ENCODE measurements around the gene ARRB2.

DNA sequence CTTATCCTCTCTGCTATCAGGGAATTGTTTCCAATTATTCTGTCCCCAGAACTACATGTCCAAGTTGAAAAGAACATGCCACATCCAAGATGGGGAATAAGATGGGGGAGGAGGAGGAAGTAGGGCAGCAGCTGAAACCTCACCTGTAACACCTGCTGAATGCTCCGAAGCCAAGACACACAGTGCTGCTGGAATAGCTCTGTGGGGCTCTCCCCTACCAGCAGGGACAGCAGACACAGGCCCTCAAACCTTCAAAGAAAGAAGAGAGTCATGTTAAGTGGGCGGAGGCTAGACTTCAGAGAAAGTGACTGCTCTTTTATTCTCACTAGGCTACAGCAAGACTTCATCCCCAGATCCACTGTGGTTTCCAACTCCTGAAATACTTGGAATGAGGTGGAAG, 19.7 kb upstream of the ARRB2 start:
- no peak for TF ChIP-seq CTCF (conservative IDR thresholded peaks at IDR 0.05)
- TF ChIP-seq EZH2 (IDR thresholded peaks at IDR 0.05; ENCODE audit: low read depth) = no peak

Data from PC-9 (cell line).